Lung (tissue), 12 donors: ENCODE data around the gene RASL12. TPM values are rescaled to one million over a fixed set of nuclear protein-coding genes. Genes with fewer than 3 reads are reported as not detected.
A peak's percentile ranks its signal among the peaks of the same experiment; 100 is the strongest.

ENCODE experiments used
- ATAC-seq: fragments of 200-7000 bp; cut with Tn5 transposase; one replicate; pipeline ENCODE4 v1.9.1; 2020; ENCODE audit warnings: moderate number of reproducible peaks; ENCODE audit not compliant: insufficient read depth, low FRiP score
- DNase-seq, 3 donors: peaks; one replicate each; pipeline ENCODE4 v3.0.0-alpha.2; 2013 to 2017
- H3K27ac ChIP-seq, 2 donors: one replicate each; pipeline ENCODE4 v1.5.1; 2013; ENCODE audit warnings: mild to moderate bottlenecking in 2 of 2, moderate library complexity in 2 of 2, control low read depth in 1 of 2, inconsistent platforms in 1 of 2, low read depth in 1 of 2, low read length in 1 of 2
- H3K27me3 ChIP-seq, 3 donors: one replicate each; pipeline ENCODE4 v1.5.1; 2013; ENCODE audit warnings: low read length in 2 of 3; ENCODE audit not compliant: control insufficient read depth in 3 of 3, insufficient read depth in 3 of 3
- H3K36me3 ChIP-seq, 4 donors: one replicate each; pipeline ENCODE4 v1.5.1; 2013; ENCODE audit warnings: low read length in 4 of 4, mild to moderate bottlenecking in 1 of 4, moderate library complexity in 1 of 4; ENCODE audit not compliant: control insufficient read depth in 4 of 4, insufficient read depth in 4 of 4
- H3K4me1 ChIP-seq, 5 donors: one replicate each; pipeline ENCODE4 v1.5.1; 2013; ENCODE audit warnings: low read length in 5 of 5, mild to moderate bottlenecking in 2 of 5, moderate library complexity in 1 of 5; ENCODE audit not compliant: control insufficient read depth in 5 of 5, insufficient read depth in 5 of 5
- H3K4me3 ChIP-seq: one replicate; pipeline ENCODE4 v1.5.1; 2013; ENCODE audit warnings: mild to moderate bottlenecking, control low read depth, moderate library complexity
- H3K9ac ChIP-seq, 2 donors: one replicate each; pipeline ENCODE4 v1.5.1; 2013; ENCODE audit warnings: low read length in 2 of 2, control low read depth in 1 of 2; ENCODE audit not compliant: insufficient read depth in 1 of 2
- H3K9me3 ChIP-seq, 4 donors: one replicate each; pipeline ENCODE4 v1.5.1; 2013; ENCODE audit warnings: low read length in 3 of 4, mild to moderate bottlenecking in 1 of 4, moderate library complexity in 1 of 4; ENCODE audit not compliant: control insufficient read depth in 4 of 4, insufficient read depth in 3 of 4
- CTCF ChIP-seq: IDR thresholded peaks from 2 replicates; pipeline ENCODE4 v1.5.1; 2012; ENCODE audit warnings: mild to moderate bottlenecking; ENCODE audit errors: control extremely low read depth, extremely low read depth
- WGBS, 2 donors: extraction: QIAGEN DNeasy Blood & Tissue Kit; methylation state at CpG; one replicate each; pipeline ENCODE4 v1.1.7; 2013; 5-methylcytosine and 5-hydroxymethylcytosine counted together
- polyA plus RNA-seq, 2 donors: library from polyadenylated mRNA; stranded (reverse); fragments of 200-250 nt; gene quantifications; one replicate each; pipeline ENCODE4 v1.2.1, GENCODE V29; 2013
- total RNA-seq, 2 donors: library from RNA; depleted of rRNA in 1 of 2; stranded (reverse); fragments of >200 nt in 1 of 2; gene quantifications; one replicate each; pipeline ENCODE4 v1.2.1, GENCODE V29; 2014 to 2021
- donor health status: control.
- donor health status: control.
- donor health status: Bipolar disorder and iron deficiency.
- donor health status: healthy.
- donor health status: DM: yes; HTN: yes; CAD: no.

Gene RASL12
- total and polyA plus RNA-seq, 4 donors: 13.8 to 75.7 (median 23.2) TPM

DNA sequence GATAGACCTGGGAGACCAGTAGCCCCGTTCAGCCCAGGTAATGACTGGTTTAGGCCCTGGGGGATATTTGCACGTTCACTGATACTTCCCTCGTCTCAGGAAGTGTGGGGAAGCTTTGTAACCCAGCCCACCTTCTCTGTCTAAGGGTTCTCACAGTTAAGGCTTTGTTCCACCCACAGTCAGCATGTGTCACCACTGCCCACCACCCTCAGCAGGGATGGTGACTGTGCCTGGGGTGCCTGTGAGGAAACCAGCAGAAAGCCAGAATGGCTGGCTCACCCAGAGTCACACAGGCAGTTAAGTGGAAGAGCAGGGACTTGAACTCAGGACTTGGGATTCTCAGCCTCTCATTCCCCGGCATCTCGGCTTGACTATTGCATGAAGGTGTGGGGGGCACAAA, 14.0 kb upstream of the RASL12 start:
- Histone ChIP-seq H3K9me3 (peaks cover 0 to 8% (median 0%) of the 10 kb centered on the region in 4 donors), H3K9ac (no peak overlapping the region), H3K27ac (peak overlapping the region; percentile 28 to 55), H3K4me1 (peaks cover 10 to 70% (median 60%) of the 10 kb centered on the region in 5 donors), H3K27me3 (no peaks in the 10 kb centered on the region), H3K4me3 (no peak overlapping the region), H3K36me3 (no peaks in the 10 kb centered on the region)
- ATAC-seq (no peak), DNase-seq (no peak)
- TF ChIP-seq CTCF: no peak
- 58 to 68% methylated on average over 5 of the region's 5 CpGs for WGBS, 2 donors

DNA sequence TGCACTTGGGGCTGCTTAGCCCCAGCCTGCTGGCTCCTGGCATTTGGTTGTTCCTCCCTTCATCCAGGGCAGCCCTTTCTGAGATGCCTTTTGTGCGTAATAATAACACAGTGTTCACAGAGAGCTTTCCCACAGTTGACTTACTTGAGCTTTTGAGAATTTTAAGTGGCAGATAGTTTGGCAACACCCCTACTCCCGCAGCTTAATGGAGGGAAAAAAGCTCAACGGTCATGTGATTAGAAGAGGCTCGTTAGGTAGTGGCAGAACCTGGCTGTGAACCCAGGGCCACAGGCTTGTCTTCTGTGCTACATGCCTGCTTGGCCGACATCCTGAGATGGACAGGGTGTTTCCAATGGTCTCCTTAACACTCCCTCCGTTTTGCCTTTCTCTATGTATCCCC, 13.5 kb upstream of the RASL12 start:
- Histone ChIP-seq H3K27ac (peak overlapping the region; percentile 28 to 55), H3K9me3 (peaks cover 0 to 8% (median 0%) of the 10 kb centered on the region in 4 donors), H3K9ac (no peak overlapping the region), H3K27me3 (no peaks in the 10 kb centered on the region), H3K4me1 (peaks cover 10 to 67% (median 57%) of the 10 kb centered on the region in 5 donors), H3K4me3 (no peak overlapping the region), H3K36me3 (no peaks in the 10 kb centered on the region)
- no peak for ATAC-seq
- no peak for TF ChIP-seq CTCF
- DNase-seq: peak; percentile 38 to 80 (median 62)
- 52 to 69% methylated on average over 6 of the region's 6 CpGs for WGBS, 2 donors

GRCh38 chr15:65079580-65079979, 11.8 kb upstream of the RASL12 start:
- H3K9me3 ChIP-seq: peaks cover 0 to 8% (median 0%) of the 10 kb centered on the region in 4 donors
- WGBS, 2 donors: 93 to 94% methylated on average over 5 of the region's 5 CpGs
- ATAC-seq (no peak), DNase-seq (no peak)
- TF ChIP-seq CTCF: no peak
- no peaks in the 10 kb centered on the region for H3K36me3 ChIP-seq
- no peak overlapping the region for H3K9ac ChIP-seq
- peaks cover 10 to 53% (median 41%) of the 10 kb centered on the region in 5 donors for H3K4me1 ChIP-seq
- no peak overlapping the region for H3K4me3 ChIP-seq
- no peak overlapping the region for H3K27ac ChIP-seq
- no peaks in the 10 kb centered on the region for H3K27me3 ChIP-seq

DNA sequence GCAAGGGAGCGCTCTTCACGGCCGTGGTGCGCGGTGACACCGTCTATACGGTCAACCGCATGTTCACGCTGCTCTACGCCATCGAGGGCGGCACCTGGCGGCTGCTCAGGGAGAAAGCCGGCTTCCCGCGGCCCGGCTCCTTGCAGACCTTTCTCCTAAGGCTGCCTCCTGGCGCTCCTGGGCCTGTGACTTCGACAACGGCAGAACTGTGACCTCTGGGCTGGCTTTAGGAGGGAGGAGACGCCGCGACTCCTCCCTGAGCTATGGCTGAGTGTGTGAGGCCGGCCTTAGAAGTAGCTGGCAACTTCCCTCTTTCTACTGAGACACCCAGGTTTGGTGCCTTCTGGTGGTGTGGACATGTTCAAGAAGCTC, 10.2 kb upstream of the RASL12 start:
- H3K36me3 ChIP-seq: no peaks in the 10 kb centered on the region
- no peak overlapping the region for H3K27ac ChIP-seq
- H3K9me3 ChIP-seq: peaks cover 0 to 8% (median 0%) of the 10 kb centered on the region in 4 donors
- ATAC-seq (peak; percentile 48), DNase-seq (peak in 2 of 3 donors; percentile 61 to 70)
- TF ChIP-seq CTCF: peak; percentile 23
- peaks cover 10 to 43% (median 25%) of the 10 kb centered on the region in 5 donors for H3K4me1 ChIP-seq
- H3K4me3 ChIP-seq: no peak overlapping the region
- no peak overlapping the region for H3K9ac ChIP-seq
- no peaks in the 10 kb centered on the region for H3K27me3 ChIP-seq
- 17 to 27% methylated on average over 22 to 24 of the region's 24 CpGs for WGBS, 2 donors
